GM21447 (cell line): Measurements from ENCODE around the gene ZNF664.

ENCODE experiments used
- ATAC-seq: cut with Tn5 transposase; IDR thresholded peaks from one replicate; pipeline ENCODE4 v1.9.1; 2021; ENCODE audit not compliant: unreplicated experiment

The ZNF664 gene

DNA sequence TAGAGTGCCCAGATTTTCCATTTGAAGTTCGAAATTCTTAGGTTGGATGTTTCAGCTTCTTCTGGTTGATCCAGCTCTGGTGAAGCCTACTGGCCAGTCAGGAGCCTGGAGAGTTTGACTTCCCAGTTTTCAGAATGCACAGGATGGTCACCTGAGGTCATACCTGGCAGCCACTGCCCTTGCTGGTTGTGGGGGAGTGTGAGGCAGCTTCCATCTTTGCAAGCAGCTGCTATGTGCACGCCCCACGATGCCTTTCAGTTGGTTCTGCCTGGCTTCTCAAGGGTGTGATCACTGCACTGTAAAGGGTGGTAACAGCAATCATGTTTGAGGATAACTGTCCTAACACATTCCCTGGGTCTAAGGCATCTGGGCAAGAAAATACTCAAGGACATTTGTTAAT is 15.8 kb upstream of the ZNF664 start:
- ATAC-seq = no peak

DNA sequence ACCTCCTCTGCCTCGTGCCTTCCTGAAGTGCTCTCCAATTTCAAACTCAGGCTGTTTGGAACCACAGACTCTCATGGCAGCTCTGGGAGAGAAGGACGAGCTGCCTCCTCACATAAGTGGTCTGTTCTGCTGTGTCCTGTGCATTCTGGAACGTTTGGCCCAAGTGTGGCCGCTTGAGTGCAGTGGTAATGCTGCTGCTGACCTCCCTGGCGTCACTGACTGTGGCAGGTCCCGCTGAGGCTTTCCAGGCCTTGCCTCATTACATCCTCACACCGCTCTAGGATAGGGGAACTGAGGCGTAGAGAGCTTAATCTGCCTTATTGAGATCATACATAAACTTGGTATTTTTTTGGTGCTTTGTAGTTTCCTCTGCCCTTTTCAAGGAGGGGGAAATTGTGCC is 14.6 kb upstream of the ZNF664 start:
- ATAC-seq = no peak

DNA sequence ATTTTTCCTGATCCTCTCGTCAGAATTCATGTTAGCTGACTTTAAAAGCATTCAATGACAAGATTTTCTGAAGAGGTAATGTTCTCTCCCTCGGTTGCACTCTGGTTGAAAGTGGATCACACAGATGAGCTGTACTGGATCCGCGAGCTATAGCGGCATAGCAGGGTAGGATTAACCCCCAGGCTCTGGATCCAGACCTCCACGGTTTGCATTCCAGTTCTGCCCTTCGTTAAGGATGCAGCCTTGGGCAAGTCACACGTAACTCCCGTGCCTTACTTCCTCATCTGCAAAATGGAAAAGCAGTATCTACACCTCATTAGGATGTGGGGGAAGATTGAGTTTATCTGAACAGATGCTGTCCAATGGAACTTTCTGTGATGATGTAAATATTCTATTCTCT is 14.1 kb upstream of the ZNF664 start:
- ATAC-seq = no peak

DNA sequence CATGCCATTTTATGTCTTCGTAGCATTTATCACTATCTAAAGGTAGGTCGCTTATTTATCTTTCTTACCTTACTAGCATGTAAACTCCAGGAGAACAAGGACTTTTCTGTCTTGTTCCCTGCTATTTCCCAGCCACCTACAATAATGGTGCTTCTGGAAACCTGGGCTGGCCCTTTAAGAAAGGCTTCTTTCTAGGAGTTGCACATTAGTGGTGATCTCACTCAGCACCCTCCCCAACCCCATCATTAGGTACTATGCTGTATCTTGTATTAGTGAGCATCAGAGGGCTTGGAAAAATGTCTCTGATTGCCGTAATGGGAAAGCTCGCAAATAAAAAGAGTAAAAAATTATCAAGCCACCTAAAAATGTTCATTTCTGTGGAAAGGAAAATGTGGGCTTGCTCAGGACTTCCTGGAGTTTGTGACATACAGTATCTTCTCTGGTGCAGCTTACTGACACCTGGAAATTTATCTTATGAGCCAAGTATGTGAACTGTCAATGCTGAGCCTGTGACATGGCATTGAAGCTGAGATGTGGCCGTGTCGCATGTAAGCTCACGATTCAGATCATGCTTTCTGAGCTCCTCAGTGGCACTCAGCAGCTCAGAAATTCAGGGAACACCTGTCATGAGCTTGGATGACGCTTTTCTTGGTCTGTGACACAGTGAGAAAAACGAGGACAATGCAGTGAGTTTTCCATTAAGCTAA is 12.8 kb upstream of the ZNF664 start:
- no peak for ATAC-seq

DNA sequence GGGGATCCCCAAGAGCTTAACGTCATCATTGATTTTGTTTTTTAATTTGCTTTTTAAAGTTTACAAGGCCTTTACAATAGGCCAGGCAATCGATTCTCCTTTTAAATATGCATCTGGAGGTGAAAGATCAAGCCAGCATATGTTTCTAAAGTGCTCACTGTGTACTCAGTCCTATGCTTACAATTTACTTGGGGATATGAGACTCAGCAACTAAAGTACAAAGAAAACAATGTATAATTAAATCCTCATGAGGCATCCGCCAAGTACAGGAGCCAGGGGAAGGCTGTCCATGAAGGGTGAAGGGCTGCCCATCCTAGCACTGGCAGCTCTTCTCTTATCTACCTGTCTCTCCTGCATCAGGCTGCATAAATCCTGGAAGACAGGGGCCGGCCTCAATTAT is 12.2 kb upstream of the ZNF664 start:
- no peak for ATAC-seq

DNA sequence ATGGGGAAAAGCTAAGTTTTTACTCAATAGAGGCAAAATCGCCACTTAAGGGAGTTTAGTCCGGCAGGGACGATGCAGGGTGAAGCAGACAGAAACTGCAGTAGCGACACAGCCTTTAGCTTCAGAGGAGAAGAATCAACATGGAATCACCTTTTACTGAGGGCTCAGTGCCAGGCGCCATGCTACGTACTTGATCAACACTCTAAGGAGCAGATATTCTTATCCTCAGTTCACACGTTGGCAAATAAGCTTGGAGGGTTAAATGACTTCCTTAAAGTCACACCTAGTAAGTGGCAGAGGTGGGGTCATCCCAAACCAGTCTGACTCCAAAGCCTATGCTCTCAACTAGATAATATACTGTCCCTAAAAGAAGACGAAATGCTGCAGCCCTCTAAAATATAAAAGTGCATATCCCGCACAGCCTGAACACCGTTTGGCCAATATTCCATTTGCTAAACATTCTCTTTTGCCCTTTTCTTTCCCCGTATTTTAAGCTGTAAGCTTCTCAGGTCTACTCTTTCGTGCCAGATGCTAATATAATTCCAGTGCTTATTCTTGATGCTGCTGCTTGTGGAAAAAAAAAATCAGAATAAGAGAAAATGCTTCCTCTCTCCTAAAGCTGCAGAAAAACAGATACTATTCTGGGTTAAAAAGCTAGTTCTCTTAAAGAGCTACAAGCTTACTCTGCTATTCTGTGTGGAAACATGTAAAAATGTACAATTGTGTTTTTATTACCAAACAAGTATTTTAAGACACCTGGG is 11.2 kb upstream of the ZNF664 start:
- ATAC-seq = no peak

DNA sequence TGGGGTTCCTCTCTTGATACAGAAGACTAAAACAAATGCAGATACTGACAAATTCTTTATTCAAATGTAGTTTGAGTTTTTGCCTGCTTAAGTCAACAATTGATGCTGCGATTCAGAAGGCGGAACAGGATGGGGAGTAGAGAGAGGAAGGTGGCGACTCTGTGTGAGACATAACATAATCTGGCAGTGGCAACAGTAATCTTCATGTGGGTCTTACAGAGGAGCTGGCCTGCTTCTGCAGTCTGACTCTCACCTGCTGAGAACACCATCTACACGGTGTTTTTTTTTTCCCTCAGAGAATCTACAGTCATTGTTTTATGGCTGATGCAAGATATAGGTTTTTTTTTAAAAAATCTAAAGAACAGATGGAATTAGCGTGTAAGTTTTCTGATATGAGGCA is 10.5 kb upstream of the ZNF664 start:
- ATAC-seq = no peak

DNA sequence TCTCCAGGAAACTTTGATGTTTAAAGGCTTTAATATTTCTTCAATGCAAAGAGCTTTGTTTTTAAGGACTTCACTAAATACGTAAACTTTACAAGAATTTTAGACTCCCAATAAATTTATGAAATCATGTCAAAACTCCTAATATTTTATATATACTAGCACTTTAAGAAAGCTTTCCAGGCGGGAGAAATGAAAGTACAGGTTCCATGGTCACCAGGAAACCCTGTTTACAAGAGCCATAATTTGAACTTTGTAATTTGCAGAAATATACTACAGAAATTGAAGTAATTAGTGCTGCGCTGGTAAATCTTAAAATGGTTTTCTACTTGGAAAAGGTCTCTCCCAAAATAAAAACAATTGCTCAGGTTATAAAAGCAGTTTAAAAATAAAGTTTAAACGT is 9.2 kb upstream of the ZNF664 start:
- ATAC-seq = no peak

DNA sequence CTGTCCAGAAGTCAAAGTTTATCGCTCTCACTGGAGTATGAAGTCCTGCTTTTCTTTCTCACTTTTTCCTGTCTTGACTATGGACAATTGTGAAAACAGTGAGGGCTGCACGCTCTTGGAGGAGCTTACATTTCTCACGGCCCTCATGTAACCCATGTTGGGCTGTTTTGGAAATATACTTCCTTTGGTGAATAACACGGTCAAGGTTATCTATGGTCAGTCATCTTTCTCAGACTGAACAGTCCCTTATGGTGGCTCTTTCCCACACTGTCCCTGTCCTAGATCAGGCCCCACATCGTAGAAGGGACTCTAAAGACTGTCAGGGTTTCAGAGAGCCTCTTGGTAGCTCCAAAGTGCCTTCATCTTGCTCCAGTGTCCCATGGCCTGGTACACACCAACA is 7.6 kb upstream of the ZNF664 start:
- no peak for ATAC-seq

DNA sequence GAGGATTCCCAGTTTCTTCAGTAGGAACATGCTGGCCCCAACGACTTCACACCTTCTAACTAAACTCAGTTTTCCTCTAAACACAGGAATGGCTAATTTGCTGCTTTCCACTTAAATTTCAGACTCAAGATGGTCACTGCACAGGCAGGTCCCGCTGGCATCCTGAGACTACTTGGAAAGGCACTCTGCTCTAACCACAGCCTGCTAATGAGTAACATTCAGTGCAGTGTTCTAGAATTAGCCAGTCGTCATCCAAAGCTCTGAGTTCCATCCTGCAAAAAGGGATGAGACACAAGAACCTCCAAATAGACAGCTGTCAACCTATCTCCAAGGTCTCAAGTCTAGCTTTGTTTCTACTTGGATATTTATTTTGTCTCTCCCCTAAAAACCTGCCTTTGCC is 6.4 kb upstream of the ZNF664 start:
- no peak for ATAC-seq

DNA sequence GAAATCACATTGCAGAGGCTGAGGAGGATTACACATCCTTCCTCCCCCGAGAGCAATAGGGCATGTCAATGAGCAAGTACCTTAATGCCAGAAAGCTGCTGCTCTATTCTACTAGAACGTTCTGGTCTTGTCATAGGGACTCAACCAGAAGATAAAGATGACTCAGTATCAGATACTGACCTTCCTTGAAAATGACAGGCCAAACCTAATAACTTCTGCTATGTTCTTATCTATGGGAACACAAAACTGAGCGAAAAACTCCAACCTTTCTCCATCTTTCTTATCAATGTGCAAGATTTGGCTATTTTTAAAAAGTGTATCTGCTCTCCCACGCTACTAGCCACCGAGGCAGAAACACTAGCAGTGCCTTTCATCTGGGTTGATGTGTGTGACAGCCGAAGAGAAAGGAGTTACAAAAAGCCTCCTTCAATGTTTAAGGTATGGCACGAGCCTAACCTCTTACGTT is 5.9 kb upstream of the ZNF664 start:
- ATAC-seq = no peak

DNA sequence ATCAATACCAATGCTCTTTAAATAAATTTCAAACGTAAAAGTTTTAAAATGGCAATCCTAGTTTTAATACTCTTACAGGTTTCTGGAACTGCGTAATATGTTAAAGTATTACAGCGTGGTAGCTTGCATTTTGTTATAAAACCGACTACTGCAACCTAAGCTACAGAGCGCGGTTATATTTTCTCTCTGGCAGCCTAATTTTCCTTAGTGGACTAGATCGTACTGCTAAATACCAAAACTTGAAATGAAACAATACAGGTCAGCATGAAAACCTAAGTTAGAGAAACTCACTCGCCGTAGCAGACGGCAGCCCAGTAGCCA is 1.6 kb upstream of the ZNF664 start:
- ATAC-seq = no peak

DNA sequence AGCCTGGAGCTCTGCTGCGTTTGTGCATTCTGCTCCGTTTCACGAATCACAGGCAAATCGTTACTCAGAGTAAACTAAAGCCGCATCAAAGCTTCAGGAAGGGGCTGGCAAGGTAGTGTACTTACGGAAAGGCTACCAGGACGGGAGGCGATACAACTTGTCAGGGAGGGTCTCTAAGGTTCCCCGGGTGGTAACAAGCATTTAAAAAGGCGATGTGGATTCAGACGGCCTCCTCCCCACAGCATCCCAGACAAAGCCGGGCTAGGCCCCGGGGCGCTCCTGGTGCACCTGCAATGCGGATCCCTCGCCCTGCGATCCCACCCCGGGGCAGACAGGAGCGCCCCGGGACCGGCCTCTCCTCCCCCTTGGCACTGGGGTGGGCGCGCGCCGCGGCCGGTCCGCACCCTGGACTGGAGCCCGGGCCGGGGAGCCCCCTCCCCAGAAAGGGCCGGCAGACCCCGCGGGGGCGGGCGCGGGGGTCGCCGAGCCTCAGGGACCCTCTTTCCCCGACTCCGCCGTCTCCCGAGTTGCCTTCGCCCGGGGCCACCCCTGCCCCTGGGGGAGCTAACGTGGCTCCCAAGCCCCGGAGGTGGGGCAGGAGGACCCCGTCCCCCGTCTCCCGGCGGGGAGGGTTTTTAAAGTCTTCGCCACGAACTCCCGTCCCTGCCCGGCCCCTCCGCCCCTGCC is 1.1 kb upstream of the ZNF664 start:
- peak; percentile 10 for ATAC-seq

DNA sequence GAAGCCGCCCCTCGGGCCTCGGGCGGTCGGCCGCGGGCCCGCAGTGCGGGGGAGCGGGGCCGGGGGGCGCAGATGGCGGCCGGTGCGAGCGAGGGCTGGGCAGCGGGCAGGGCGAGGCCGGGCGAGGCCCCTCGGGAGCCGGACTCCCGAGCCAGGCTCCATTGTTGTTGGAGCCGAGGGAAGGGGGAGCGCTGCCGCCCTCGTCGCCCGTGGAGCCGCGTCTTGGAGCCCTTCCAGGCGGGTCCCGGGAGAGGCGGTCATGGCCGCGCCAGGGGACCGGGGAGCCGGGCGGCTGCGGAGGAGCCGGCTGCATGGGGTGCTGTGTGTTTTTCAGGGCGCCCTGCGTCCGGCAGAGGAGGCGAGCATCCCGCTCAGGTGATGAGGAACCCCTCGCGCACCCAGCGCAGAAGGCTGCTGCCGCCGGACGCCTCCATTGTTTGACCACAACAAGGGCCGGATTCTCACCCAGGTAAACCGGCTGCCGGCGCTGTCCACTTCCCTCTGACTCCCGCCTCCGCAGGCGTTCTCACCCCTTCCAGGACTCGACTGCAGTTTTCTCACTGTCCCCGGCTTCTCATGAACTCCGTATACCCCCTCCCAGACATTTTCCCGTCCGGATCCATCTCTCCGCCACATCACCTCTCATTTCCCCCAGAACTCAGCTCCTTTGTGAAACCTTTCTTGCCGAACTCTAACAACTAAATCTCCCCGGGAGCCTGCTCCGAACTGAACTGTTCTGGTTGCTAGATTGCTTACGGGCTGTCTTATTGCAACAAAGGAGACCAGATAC is 732 bp downstream of the ZNF664 start:
- peak; percentile 14 for ATAC-seq

DNA sequence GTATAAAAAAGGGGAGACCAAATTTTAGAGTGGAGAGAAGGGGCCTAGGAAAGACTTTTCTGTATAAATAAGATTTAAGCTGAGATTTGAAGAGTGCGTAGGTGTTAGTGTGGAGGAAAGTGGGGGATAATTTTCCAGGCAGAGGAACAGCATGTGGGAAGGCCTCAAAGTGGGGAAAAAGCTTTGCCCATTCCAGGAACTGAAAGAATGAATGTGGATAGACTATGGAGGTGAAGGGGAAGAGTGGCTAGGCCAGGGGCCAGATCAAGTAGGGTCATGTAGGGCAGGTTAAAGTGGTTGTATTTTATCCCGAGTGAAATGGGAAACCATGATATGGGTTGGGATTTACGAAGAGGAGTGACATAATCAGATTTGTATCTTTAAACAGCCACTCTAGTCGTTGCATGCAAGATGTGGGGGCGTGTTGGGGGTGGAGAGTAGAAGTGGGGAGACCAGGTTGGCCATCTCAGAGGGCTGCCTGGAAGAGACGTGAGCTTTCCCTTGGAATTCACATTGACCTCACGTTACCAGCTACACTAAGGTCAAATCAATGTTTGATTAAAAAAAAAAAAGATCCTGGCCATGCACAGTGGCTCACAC is 3.3 kb downstream of the ZNF664 start:
- no peak for ATAC-seq

DNA sequence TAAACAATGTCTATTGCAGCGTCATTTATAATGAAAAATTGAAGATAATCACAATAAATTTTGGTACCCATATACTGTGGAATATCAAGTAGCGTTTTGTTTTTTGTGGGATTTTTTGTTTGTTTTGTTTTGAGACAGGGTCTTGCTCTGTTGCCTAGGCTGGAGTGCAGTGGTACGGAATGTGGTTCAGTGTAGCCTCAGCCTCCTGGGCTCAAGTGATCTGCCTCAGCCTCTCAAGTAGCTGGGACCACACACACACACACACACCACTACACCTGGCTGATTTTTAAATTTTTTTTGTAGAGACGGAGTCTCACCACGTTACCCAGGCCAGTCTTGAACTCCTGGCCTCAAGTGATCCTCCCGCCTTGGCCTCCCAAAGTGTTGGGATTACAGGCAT is 6.6 kb downstream of the ZNF664 start:
- no peak for ATAC-seq

DNA sequence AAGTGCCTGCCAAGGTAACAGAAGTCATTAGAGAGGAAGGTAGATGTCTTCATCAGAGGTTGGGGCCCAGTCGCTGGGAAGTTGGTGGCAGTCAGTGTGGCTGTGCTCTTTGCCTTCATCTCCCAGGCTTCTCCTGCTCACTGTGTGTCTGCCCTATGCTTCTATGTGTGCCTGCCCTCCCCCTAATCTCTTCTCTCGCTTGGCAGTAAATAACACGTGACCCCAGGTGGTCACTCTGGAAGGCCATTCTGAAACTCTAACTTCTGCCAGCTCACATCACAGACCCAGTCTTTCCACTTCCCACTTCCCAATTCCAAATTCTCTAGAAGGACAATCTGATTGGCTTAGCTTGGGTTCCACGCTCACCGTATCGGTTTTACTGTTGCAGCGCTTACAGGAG is 9.3 kb downstream of the ZNF664 start:
- no peak for ATAC-seq

DNA sequence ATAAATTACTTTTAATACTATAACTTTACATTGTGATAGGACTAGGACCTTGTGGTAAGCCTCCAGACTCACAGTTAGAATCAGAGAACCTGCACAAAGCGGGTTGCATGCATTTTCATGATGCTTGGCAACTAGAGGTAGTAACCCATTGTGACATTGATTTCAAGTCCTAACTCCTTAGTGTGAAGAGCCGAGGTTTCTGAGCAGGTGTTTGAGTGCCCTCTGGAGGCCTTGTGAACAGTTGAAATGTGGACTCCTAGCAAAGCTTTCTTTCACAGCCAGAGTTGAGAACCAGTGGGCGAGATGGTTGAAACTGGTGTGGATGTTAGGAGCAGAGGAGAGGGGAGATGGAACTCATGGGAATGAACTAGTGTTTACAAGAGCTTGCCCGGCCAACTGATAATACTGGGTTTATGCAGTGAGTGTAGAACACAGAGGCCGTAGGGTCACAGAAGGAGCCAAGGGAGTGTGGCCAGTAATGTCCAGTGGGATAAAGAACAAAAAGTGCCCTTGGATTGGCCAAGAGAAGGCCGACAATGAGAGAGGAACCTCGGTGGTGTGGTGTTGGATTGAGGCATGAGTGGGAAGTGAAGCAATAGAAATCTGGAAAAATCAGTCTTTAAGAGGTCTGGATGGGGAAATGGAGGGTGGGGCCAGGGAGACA is 10.9 kb downstream of the ZNF664 start:
- no peak for ATAC-seq

DNA sequence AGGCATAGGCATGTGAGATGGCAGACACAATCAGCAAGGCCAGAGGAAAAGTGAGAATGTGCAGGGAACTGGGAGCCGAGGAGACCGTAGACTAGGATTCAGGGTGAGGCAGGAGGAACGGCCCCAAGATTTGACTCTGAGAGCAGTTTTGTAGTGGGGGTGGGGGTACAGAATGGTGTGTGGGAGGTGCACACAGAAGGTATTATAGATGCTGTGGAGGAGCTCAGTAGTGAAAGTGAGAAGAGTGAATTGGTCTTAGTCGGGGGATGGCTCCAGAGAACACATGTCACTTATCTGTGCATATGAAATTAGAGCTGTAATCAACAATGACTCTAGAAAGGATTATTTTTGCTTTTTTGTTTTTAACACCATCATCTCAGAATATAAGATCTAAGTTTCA is 11.9 kb downstream of the ZNF664 start:
- ATAC-seq = no peak

DNA sequence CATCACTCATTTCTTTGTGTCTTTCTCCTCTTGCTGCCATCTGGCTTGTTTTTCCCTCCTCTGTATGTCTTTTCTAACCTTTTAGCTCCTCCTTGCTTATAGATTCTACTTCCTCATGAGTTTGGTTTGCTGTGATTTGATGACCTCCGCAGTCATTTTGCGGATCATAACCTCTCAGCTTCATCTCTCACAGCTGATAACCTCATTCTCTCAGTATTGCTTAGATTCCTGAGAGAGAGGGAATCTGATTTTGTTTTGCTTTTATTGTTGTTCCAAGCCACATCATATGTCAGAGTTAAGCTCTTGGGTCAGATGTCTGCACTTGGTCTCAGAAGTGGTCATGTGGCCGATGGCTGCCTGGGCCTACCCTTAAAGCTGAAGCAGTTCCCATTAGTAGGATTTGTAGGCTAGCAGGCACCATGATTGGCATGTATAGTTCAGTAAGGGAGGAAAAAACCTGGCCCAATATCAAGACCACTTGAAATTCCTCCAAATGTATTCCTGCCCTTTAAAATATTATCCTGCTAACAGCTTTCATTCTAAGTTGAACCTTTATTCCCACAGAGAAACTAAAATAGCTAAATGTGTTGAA is 13.5 kb downstream of the ZNF664 start:
- no peak for ATAC-seq
